HG03135 (cell line): ENCODE measurements around the gene HDAC2.
"Not testable (repeated sequence)": the region's sequence is repeated elsewhere in the genome, so short reads cannot be mapped to it uniquely, and the experiment has no call there.

Source experiments
- ATAC-seq: cut with Tn5 transposase; IDR thresholded peaks from one replicate; pipeline ENCODE4 v1.9.1; 2021; ENCODE audit warnings: mild to moderate bottlenecking, moderate library complexity; ENCODE audit not compliant: unreplicated experiment

HDAC2 gene

GRCh38 chr6:113920663-113921267 is 50.2 kb downstream of the HDAC2 start:
- peak; percentile 84 for ATAC-seq

DNA sequence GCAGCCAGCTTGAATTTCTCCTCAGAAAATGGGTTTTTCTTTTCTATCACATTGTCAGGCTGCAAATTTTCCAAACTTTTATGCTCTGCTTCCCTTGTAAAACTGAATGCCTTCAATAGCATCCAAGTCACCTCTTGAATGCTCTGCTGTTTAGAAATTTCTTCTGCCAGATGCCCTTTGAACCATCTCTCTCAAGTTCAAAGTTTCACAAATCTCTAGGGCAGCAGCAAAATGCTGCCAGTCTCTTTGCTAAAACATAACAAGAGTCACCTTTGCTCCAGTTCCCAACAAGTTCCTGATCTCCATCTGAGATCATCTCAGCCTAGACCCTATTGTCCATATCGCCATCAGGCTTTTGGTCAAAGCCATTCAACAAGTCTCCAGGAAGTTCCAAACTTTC is 60.7 kb downstream of the HDAC2 start:
- not testable (repeated sequence) for ATAC-seq

- no peak for ATAC-seq
Observed at GRCh38 chr6:113909224-113909856, 61.6 kb downstream of the HDAC2 start.

GRCh38 chr6:113908801-113909200 is 62.1 kb downstream of the HDAC2 start:
- ATAC-seq: no peak

- no peak for ATAC-seq
Observed at GRCh38 chr6:113907102-113907815, 63.7 kb downstream of the HDAC2 start.

DNA sequence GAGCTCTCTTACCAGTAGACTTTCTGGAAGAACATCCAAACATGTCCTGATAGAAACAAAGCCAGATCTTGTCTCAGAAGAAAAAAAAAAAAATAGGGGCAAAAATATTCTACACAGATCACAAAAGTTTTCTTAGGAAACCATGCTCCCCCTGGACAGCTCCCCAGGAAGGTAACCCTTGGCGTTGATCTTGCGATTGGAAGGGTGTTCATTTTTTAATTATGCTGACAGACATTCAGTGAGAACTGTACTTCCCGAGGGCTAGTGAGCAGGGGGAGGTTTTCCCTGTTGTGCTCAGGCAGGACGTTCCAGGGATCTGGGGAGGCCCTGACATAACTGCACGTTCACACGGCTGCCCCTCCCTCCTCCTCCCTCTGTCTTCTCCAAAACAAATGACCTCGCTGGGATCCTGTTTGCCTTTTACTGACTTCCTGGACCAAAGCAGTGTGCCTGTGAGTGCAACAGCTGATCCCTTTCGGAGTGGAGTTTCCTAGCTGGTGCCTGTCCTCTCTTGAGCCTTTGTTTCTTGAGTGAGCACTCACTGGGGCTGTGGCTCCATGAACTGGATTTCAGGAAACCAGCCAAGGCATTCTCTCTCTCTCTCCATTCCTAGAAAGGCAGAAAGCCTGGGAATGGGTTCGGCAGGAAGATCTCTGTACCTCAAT is 67.2 kb downstream of the HDAC2 start:
- no peak for ATAC-seq

- no peak for ATAC-seq
Observed at GRCh38 chr6:113901482-113901881, 69.5 kb downstream of the HDAC2 start.

GRCh38 chr6:113894712-113895674 is 76.0 kb downstream of the HDAC2 start:
- ATAC-seq: no peak

DNA sequence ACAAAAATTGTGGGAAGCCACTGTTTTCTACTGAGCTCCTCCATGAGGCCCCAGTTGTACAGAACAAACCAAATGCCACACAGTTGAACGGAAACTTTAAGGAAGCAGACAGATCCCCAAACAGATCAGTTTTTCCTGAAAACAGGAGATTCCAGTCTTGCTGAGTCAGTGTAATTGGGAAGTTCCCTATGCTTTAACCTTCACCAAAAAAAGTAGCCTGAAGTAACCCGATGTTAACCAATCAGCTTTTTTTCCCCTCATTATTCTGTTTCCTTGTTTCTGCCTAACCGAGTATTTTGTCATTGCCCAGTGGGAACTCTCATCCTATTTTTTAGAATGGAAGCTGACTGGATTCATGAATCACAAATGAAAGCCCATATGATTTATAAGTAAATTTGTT is 77.1 kb downstream of the HDAC2 start:
- no peak for ATAC-seq

GRCh38 chr6:113893451-113893850 is 77.5 kb downstream of the HDAC2 start:
- ATAC-seq: no peak

DNA sequence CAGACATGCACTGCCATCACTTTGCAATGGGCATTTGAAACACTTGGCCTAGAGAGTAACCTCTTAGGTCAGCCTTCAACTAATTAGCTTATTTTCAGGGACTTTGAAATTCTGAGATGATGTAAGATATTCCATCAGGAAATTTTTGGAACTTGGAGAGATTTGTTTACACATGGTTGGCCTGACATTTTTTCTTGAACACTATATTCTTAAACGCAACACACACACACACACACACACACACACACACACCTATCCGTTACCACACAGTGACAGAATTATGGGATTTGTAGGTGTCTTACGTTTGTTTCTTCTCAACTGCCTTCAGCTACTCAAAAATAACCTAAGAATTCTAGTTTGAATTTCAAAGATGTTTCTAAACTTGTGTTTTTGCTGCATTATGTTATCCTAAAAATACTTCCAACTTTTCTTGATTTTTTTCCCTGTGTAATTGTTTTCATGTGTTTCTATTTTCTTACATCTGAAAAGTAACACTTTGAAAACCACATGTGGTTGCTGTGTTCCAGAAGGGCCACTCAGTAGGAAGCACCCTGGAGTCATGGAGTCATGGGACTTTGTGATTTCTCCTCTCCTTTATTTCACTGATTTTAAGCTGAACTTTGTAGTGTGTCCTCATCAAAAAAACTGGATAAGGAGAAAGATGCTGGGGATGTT is 81.9 kb downstream of the HDAC2 start:
- no peak for ATAC-seq

GRCh38 chr6:113888493-113888892 is 82.5 kb downstream of the HDAC2 start:
- no peak for ATAC-seq

- no peak for ATAC-seq
Observed at GRCh38 chr6:113886512-113886911, 84.4 kb downstream of the HDAC2 start.

DNA sequence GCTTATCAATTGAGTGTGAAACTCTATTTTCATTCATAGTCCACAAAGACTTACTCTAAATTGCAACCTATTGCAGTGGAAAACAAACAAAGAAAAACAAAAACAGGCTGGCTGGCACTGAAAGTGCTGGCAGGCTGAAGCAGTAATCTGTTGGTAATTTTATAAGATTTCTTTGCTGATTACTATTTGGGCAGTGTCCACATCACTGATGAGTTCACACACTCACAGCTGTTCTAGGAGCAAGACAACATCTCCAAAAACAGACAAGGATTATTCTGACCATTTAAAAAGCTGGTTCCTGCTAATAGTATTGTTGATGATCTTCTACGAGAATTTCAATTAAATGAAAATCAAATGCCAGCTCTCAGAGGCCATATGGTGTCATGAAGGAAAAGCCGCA is 86.9 kb downstream of the HDAC2 start:
- no peak for ATAC-seq
